Uterus (tissue), 4 donors: ENCODE data around the gene SLC25A47. TPM values are rescaled to one million over a fixed set of nuclear protein-coding genes. Genes with fewer than 3 reads are reported as not detected.
A peak's percentile ranks its signal among the peaks of the same experiment; 100 is the strongest.

ENCODE experiments used
- DNase-seq, 2 donors: peaks; one replicate each; pipeline ENCODE4 v3.0.0-alpha.2; 2019 to 2020
- H3K27ac ChIP-seq, 2 donors: fragments of 200-600 bp; sonication (generic); 1 replicate in 1 of 2; 2 replicates in 1 of 2; pipeline ENCODE4 v1.5.1; 2016 to 2018
- H3K27me3 ChIP-seq, 2 donors: fragments of 200-600 bp; sonication (generic); one replicate each; pipeline ENCODE4 v1.5.1; 2018 to 2019; ENCODE audit warnings: control low read depth in 1 of 2
- H3K36me3 ChIP-seq, 2 donors: fragments of 200-600 bp; sonication (generic); one replicate each; pipeline ENCODE4 v1.5.1; 2019; ENCODE audit warnings: control low read depth in 1 of 2
- H3K4me1 ChIP-seq, 2 donors: fragments of 200-600 bp; sonication (generic); one replicate each; pipeline ENCODE4 v1.5.1; 2018 to 2019; ENCODE audit warnings: control low read depth in 1 of 2
- H3K4me3 ChIP-seq, 2 donors: fragments of 200-600 bp; sonication (generic); 1 replicate in 1 of 2; 2 replicates in 1 of 2; pipeline ENCODE4 v1.5.1; 2018 to 2019; ENCODE audit warnings: mild to moderate bottlenecking in 1 of 2
- H3K9me3 ChIP-seq, 2 donors: fragments of 200-600 bp; sonication (generic); one replicate each; pipeline ENCODE4 v1.5.1; 2019; ENCODE audit warnings: control low read depth in 1 of 2
- CTCF ChIP-seq, 4 experiments: fragments of 200-600 bp in 2 of 4; fragments of 450-650 bp in 2 of 4; sonication (generic) in 2 of 4; IDR thresholded peaks; one replicate each; pipeline ENCODE4 v1.5.1; 2016 to 2019; ENCODE audit warnings: antibody characterized with exemption in 4 of 4, mild to moderate bottlenecking in 2 of 4, moderate library complexity in 1 of 4
- POLR2A ChIP-seq, 2 donors: fragments of 450-650 bp; IDR thresholded peaks; one replicate each; pipeline ENCODE4 v1.6.1; 2016; ENCODE audit warnings: antibody characterized with exemption in 2 of 2, mild to moderate bottlenecking in 1 of 2, moderate library complexity in 1 of 2
- intact Hi-C: fragments of 100-400 bp; cut with DNase I; formaldehyde crosslinking; loops from one replicate; pipeline ENCODE4 v1.15.1; 2023; ENCODE audit warnings: low total_unique reads
- total RNA-seq, 4 donors: library from RNA; depleted of rRNA in 3 of 4; stranded (reverse); fragments of >200 nt in 3 of 4; gene quantifications; one replicate each; pipeline versions ENCODE4 v1.1.0 to v1.2.4, GENCODE V29; 2014 to 2023
- donor health status: DM: yes; HTN: yes; CAD: no.

The SLC25A47 gene
- total RNA-seq, 4 donors from 2014 or later: not detected

- Histone ChIP-seq H3K27ac (peak overlapping the region in 1 of 2 donors; percentile 41), H3K4me3 (no peak overlapping the region), H3K4me1 (no peaks in the 10 kb centered on the region), H3K9me3 (no peaks in the 10 kb centered on the region), H3K27me3 (no peaks in the 10 kb centered on the region), H3K36me3 (no peaks in the 10 kb centered on the region)
- no peak for DNase-seq
- TF ChIP-seq CTCF (IDR thresholded peaks at IDR 0.05) (no peak), POLR2A (IDR thresholded peaks at IDR 0.05) (no peak)
- intact Hi-C loops: no loop called here
Observed at GRCh38 chr14:100359111-100359510, 36.0 kb downstream of the SLC25A47 start.

- Histone ChIP-seq H3K36me3 (no peaks in the 10 kb centered on the region), H3K4me1 (no peaks in the 10 kb centered on the region), H3K27me3 (no peaks in the 10 kb centered on the region), H3K9me3 (no peaks in the 10 kb centered on the region), H3K27ac (peak overlapping the region in 1 of 2 donors; percentile 41), H3K4me3 (no peak overlapping the region)
- intact Hi-C loops: no loop called here
- no peak for TF ChIP-seq CTCF (IDR thresholded peaks at IDR 0.05)
- TF ChIP-seq POLR2A (IDR thresholded peaks at IDR 0.05): no peak
- no peak for DNase-seq
Observed at GRCh38 chr14:100359881-100360280, 36.7 kb downstream of the SLC25A47 start.

- Histone ChIP-seq H3K27ac (peak overlapping the region in 1 of 2 donors; percentile 35), H3K36me3 (no peaks in the 10 kb centered on the region), H3K4me1 (no peaks in the 10 kb centered on the region), H3K9me3 (no peaks in the 10 kb centered on the region), H3K4me3 (no peak overlapping the region), H3K27me3 (no peaks in the 10 kb centered on the region)
- no peak for TF ChIP-seq POLR2A (IDR thresholded peaks at IDR 0.05)
- TF ChIP-seq CTCF (IDR thresholded peaks at IDR 0.05): no peak
- DNase-seq: no peak
- intact Hi-C loops: no loop called here
Observed at GRCh38 chr14:100361626-100362025, 38.5 kb downstream of the SLC25A47 start.

DNA sequence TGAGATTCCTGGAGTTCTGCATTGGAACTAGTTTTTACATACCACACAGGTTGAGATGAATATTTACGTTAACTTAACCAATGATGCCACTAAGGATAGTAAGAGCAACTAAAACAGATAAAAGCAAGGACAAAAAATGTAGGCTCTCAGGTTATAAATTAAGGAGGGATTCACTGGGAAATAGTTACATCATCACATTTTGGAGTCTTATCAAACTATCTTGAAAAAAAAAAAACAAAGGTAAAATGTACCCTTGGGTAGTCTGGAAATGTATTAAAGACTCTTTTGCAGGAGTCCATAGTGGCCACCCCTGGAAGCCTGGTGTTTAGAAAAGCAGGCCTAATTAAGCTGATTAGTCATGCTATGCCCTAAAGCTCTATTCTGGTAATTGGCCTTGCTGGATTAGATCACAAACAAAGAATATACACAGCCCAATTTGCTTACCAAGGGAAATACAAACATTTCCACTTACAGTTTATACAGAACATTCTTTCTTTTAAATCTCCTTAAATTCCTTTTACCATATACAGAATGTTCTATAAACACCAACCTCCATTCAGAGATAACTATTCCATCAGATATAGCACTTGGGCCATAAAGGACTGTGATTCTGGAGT is 39.3 kb downstream of the SLC25A47 start:
- Histone ChIP-seq H3K4me3 (no peak overlapping the region), H3K36me3 (no peaks in the 10 kb centered on the region), H3K9me3 (no peaks in the 10 kb centered on the region), H3K27me3 (no peaks in the 10 kb centered on the region), H3K4me1 (no peaks in the 10 kb centered on the region), H3K27ac (no peak overlapping the region)
- intact Hi-C loops: no loop called here
- TF ChIP-seq CTCF (IDR thresholded peaks at IDR 0.05) (no peak), POLR2A (IDR thresholded peaks at IDR 0.05) (no peak)
- DNase-seq: no peak

DNA sequence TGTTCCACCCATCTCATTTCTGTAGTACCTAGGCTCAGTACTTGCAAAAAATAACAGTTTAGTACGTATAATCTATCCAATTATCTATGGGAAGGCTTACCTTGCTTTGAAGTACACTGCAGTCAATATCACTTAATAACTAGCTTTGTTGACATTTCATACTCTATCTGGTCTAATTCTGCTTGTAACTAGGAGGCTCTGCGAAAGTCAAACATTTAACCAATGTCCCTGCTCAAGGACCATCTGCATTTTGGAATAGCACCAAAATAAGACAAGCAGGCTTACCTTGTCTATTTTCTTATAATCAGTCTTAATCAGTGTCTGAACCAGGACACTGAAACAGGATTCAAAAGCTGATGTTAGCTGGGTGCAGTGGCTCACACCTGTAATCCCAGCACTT is 39.9 kb downstream of the SLC25A47 start:
- Histone ChIP-seq H3K27ac (no peak overlapping the region), H3K27me3 (no peaks in the 10 kb centered on the region), H3K36me3 (no peaks in the 10 kb centered on the region), H3K9me3 (no peaks in the 10 kb centered on the region), H3K4me1 (no peaks in the 10 kb centered on the region), H3K4me3 (no peak overlapping the region)
- TF ChIP-seq CTCF (IDR thresholded peaks at IDR 0.05): no peak
- intact Hi-C loops: no loop called here
- no peak for DNase-seq
